Measurements from ENCODE around the gene CST7. TPM values are rescaled to one million over a fixed set of nuclear protein-coding genes. Genes with fewer than 3 reads are reported as not detected.
A peak's percentile ranks its signal among the peaks of the same experiment; 100 is the strongest.
"Not testable (repeated sequence)": the region's sequence is repeated elsewhere in the genome, so short reads cannot be mapped to it uniquely, and the experiment has no call there.

Gene CST7
- total and polyA plus RNA-seq, 10 of the 15 experiments (the other 5 are each of a cell fraction or from before 2014, with no cell fraction given): 0.69 TPM; not detected in 9

DNA sequence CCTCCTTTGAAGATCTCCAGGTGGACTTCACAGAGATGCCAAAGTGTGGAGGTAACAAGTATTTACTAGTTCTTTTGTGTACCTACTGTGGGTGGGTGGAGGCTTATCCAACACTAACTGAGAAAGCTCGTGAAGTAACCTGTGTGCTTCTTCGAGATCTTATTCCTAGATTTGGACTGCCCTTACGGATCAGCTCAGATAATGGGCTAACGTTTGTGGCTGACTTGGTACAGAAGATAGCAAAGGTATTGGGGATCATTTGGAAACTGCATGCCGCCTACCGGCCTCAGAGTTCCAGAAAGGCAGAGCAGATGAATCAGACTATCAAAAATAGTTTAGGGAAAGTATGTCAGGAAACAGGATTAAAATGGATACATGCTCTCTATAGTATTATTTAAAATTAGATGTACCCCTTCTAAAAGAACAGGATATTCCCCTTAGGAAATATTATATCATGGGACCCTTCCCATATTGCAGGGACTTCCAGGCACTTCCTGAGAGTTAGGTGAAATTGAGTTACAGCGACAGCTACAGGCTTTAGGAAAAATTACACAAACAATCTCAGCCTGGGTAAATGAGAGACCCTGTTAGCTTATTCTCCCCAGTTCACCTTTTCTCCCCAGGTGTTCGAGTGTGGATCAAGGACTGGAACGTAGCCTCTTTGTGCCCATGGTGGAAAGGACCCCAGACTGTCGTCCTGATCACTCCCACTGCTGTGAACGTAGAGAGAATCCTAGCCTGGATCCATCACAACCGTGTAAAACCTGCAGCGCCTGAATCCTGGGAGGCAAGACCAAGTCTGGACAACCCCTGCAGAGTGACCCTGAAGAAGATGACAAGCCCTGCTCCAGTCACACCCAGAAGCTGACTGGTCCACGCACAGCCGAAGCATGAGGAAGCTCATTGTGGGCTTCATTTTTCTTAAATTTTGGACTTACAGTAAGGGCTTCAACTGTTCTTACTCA lies 18.1 kb upstream of the CST7 start:
- DNase-seq (ENCODE audit: low read depth, low spot score); H3K27ac ChIP-seq (ENCODE audit: control insufficient read depth, insufficient read depth); FAIRE-seq; BruUV-seq (replicated peaks); SMC1A ChIA-PET (ENCODE audit: uncharacterized antibody, unreplicated experiment); H2AFZ ChIP-seq (ENCODE audit: control insufficient read depth, low read depth, low read length); H3K4me3 ChIP-seq; H3K36me3 ChIP-seq (ENCODE audit: control insufficient read depth in 2 of 2, insufficient read depth in 2 of 2, low read length in 1 of 2); H3K4me2 ChIP-seq (ENCODE audit: control insufficient read depth, insufficient read depth); in situ Hi-C loops (cut with MboI); H3K27me3 ChIP-seq (replicated peaks in 1 of 2; ENCODE audit: control insufficient read depth in 2 of 2, insufficient read depth in 2 of 2, low read length in 1 of 2); H3K9me3 ChIP-seq (replicated peaks; ENCODE audit: control insufficient read depth, insufficient read depth, low read length); ATAC-seq; H3K79me2 ChIP-seq (ENCODE audit: control insufficient read depth, insufficient read depth, low read length); RAD21 ChIA-PET (ENCODE audit: unreplicated experiment); H4K20me1 ChIP-seq (ENCODE audit: control insufficient read depth, insufficient read depth); H3K4me1 ChIP-seq (ENCODE audit: control insufficient read depth, insufficient read depth, low read length); H3K9ac ChIP-seq (ENCODE audit: control insufficient read depth, insufficient read depth, low read length); intact Hi-C loops (cut with micrococcal nuclease; ENCODE audit: unreplicated experiment); POLR2A ChIA-PET: not testable (repeated sequence)
- CTCF ChIA-PET: interaction anchor here (0.6 to 2.1 kb wide), 11 partner anchors 10 to 916 kb away, joined by 3 to 9 read pairs (median 3); partner anchors contain the start of gene CST7
- 0 out of 2 replicates have a peak, but pooled peaks have one; percentile 6 for TF ChIP-seq RAD21 (IDR thresholded peaks at IDR 0.05; ENCODE audit: insufficient read depth, low read depth, low read length)
- TF ChIP-seq, protein P1, sequence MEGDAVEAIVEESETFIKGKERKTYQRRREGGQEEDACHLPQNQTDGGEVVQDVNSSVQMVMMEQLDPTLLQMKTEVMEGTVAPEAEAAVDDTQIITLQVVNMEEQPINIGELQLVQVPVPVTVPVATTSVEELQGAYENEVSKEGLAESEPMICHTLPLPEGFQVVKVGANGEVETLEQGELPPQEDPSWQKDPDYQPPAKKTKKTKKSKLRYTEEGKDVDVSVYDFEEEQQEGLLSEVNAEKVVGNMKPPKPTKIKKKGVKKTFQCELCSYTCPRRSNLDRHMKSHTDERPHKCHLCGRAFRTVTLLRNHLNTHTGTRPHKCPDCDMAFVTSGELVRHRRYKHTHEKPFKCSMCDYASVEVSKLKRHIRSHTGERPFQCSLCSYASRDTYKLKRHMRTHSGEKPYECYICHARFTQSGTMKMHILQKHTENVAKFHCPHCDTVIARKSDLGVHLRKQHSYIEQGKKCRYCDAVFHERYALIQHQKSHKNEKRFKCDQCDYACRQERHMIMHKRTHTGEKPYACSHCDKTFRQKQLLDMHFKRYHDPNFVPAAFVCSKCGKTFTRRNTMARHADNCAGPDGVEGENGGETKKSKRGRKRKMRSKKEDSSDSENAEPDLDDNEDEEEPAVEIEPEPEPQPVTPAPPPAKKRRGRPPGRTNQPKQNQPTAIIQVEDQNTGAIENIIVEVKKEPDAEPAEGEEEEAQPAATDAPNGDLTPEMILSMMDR (IDR thresholded peaks at IDR 0.05 in 2 of 3, conservative IDR thresholded peaks at IDR 0.05 in 1 of 3; ENCODE audit: control insufficient read depth in 2 of 3, extremely low read depth in 1 of 3, insufficient read depth in 1 of 3, low read depth in 3 of 3, low read length in 3 of 3): peak; percentile 30 to 53 (median 43); a peak in 5 of 6 replicates
- 44% methylated on average over 15 of the region's 15 CpGs for whole genome bisulfite sequencing (ENCODE audit: insufficient coverage, insufficient replicate concordance, low lambda C conversion rate, missing lambda C conversion rate)

DNA sequence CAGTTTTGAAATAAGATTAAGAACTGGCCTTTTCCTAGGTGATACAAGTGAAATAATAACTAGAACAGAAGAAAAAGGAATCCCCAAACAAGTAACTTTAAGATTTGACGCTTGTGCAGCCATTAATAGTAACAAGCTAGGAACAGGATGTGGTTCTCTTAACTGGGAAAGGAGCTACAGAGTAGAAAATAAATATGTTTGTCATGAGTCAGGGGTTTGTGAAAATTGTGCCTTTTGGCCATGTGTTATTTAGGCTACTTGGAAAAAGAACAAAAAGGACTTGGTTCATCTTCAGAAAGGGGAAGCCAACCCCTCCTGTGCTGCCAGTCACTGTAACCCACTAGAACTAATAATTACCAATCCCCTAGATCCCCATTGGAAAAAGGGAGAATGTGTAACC lies 17.2 kb upstream of the CST7 start:
- H3K9ac ChIP-seq (ENCODE audit: control insufficient read depth, insufficient read depth, low read length); H3K27ac ChIP-seq (ENCODE audit: control insufficient read depth, insufficient read depth); in situ Hi-C loops (cut with MboI); H3K27me3 ChIP-seq (replicated peaks in 1 of 2; ENCODE audit: control insufficient read depth in 2 of 2, insufficient read depth in 2 of 2, low read length in 1 of 2); DNase-seq (ENCODE audit: low read depth, low spot score); BruUV-seq (replicated peaks); H3K4me3 ChIP-seq; H3K9me3 ChIP-seq (replicated peaks; ENCODE audit: control insufficient read depth, insufficient read depth, low read length); intact Hi-C loops (cut with micrococcal nuclease; ENCODE audit: unreplicated experiment); H3K4me1 ChIP-seq (ENCODE audit: control insufficient read depth, insufficient read depth, low read length); ATAC-seq; RAD21 ChIA-PET (ENCODE audit: unreplicated experiment); H3K36me3 ChIP-seq (ENCODE audit: control insufficient read depth in 2 of 2, insufficient read depth in 2 of 2, low read length in 1 of 2); POLR2A ChIA-PET; H3K4me2 ChIP-seq (ENCODE audit: control insufficient read depth, insufficient read depth); H2AFZ ChIP-seq (ENCODE audit: control insufficient read depth, low read depth, low read length); H4K20me1 ChIP-seq (ENCODE audit: control insufficient read depth, insufficient read depth); FAIRE-seq; H3K79me2 ChIP-seq (ENCODE audit: control insufficient read depth, insufficient read depth, low read length); SMC1A ChIA-PET (ENCODE audit: uncharacterized antibody, unreplicated experiment): not testable (repeated sequence)
- 5% methylated on average over 1 of the region's 1 CpG for WGBS (ENCODE audit: insufficient coverage, insufficient replicate concordance, low lambda C conversion rate, missing lambda C conversion rate)
- CTCF ChIA-PET: interaction anchor here (0.9 to 2.1 kb wide), 4 partner anchors 13 to 772 kb away, joined by 3 to 5 read pairs (median 3); no protein-coding TSS in a partner anchor
